A172 (cell line): Measurements from ENCODE around the gene LRRN2. TPM values are rescaled to one million over a fixed set of nuclear protein-coding genes. Genes with fewer than 3 reads are reported as not detected.
A peak's percentile ranks its signal among the peaks of the same experiment; 100 is the strongest.

Experiments
- DNase-seq: peaks from one replicate; pipeline ENCODE4 v3.0.0-alpha.2; 2015; ENCODE audit warnings: low spot score
- total RNA-seq: library from RNA; depleted of rRNA; stranded (reverse); fragments of >200 nt; shearing (Covaris generic); gene quantifications from 2 replicates; pipeline ENCODE4 v1.2.3, GENCODE V29; 2014; rRNA removed

The LRRN2 gene
- total RNA-seq, 1 experiment from 2014 or later = 2.3 TPM

DNA sequence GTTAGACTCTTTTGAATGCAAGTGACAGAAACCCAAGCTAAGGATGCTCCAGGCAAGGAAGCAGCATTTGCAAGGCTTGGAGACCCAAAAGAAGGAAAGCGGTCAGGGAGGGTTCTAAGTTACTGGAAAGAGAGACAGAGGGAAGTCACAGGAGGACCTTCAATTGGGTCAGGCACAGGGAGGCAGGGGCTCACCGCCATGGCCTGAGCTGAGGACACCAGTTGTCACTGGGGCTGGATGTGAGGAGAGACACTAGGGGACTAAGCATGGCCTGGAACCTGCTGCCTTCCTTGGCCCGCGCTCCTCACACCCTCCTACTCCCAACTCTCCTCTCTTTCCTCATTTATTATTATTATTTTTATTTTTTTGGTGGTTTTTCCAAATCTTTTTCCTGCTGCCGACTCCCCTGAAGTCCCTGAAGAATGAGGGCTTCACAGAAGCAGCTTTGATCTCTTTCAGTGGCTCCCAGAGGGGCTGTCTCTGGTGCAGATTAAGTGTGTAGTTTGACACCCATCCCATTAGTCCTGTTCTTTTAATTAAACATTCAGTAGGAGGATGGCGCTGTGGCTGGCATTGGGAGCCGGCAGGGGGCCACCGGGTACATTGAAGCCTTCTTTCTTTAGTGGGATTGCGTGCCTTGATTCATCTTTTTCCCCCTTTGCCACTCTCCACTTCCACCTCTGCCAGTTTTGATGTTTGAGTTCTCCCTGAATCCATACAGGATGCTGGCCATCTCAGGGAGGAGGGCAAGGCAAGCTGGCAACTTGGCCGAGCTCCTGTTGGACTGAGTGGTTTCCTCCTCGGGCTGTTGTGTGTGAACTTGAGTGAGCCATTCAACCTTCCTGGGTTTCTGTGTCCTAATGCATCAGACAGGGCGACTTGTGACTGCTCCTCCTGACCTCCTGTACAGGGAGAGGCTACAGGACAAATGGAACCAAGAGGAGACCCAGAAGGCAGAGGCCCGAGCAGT lies 110.0 kb downstream of the LRRN2 start:
- no peak for DNase-seq

DNA sequence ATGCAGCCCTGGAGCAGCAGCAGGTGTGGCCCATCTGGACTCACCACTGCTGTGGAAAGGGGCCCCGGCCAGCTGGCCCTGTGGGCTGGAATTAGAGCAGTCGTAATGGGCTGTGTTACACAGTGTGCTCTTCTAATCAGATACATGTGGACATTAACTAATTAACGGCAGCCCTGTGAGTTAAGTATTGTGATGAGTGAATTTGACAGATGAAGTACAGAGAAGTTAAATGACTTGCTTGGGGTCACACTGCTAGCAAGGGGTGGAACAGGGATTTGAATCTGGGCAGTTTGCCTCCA lies 110.7 kb downstream of the LRRN2 start:
- no peak for DNase-seq

DNA sequence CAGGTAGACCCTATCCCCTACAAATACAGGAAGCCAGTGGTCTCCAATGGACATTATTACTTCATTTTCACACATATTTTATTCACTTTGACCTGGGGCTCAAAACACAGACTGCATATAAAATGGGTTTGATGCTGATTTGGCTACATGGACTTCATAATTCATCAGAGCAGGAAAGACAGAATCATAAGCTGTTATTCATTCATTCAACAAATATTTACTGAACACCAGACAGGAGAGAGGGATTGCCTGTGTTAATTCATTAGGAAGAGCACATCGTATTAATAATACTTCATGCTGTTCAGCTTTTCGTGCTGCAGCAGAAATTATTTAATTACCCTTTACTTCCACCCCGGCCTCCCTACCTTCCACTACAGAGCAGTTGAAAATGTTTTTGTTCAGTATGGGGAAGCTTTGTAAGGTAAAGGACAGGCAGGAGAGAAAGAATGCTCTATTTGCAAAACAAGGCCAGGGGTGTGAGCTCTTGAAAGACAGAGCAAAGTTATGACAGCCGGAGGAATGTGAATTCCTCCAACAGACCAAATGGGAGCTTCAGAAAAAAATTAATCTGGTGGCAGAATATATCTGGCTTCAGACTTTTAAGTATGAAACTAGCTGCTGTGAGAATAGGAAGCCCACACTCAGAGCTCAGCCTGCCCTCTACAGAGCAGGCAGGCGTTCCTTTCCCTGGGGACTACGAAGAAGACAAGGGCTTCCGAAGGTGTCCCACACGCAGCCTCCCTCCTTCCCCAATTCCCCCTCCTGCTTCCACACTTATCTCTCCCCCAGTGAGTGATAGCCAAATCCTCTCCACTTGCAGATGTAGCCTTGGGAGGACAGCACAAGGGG lies 111.3 kb downstream of the LRRN2 start:
- no peak for DNase-seq

DNA sequence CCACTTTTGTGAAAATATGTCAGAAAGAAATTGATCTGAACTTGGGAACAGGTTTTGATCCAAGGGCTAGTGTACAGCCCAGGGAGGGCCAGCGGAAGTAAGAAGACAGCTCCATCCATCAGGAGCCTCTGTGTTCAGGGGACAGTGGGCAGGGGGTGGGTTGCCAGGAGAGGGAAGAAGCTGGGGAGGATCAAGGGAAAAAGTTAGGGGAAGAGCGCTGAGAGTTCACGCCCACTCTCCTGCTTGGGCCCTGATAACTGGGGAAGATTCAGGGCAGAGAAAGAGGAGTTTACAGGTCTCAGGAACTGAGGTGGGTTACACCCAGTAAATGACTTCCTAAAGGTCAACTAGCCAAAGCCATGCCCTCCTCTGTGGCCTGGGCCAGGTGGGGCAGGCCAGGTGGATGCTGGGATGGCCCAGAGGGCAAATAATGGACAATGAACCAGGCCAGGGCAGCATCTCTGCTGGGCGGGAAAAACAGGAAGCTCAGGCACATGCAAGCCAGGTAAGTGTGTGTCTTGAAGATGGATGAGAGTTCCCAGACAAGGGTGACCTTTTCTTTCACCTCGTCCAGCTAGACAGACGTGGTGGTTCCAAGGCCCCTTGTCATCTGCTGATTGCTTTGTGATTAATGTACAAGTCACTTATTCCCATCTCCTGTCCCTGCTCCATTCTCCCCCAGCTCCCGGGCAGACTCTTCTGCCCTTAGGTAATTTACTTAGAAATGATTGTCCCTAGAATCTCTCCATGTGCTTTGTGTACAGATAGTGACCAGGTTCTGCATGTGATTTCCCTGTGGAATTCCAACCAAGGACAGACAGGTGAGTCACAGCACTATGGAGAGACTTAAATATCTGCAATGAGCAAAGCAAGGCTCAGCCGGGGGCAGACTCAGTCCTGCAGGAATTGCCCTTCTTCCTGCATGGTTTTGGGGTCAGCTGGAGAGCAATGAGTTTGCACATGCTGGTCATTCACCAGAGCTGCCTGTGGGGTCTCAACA lies 112.3 kb downstream of the LRRN2 start:
- DNase-seq = peak; percentile 54

DNA sequence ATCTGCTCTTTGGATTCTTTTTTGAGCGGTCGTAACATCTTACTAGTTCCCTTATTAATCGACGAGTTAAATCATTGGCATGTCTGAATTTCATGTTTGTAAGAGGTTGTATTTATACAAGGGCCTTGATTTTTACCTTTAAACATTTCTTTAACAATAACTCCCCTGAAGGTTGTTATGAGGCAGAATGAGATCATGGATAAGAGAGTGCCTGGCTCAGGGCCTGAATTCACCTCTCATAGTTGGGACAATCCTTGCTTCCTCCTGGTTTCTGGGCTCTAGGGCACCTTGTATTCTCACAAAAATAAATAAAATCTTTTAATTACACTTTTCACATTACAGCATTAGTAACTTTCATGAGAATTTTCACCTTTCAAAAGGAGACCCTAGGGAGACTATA lies 113.9 kb downstream of the LRRN2 start:
- no peak for DNase-seq

DNA sequence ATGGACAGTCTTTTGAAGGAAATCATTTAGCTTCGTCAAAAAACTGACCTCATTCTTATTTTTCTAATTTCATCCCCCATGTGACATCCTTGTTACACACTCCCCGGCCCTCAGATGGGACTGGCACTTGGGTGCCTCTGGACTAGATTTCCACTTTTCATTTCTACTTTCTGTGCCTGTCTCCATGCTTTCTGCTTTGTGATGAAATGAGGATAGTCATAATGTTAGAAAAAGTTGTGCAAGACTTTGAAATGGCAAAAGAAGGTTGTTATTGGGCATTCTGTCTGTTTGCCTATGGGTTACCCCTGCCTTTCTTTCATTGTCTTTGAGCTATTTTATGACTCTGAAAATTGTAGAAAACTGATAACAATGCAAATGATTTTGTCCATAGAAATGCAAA lies 114.4 kb downstream of the LRRN2 start:
- DNase-seq = no peak

DNA sequence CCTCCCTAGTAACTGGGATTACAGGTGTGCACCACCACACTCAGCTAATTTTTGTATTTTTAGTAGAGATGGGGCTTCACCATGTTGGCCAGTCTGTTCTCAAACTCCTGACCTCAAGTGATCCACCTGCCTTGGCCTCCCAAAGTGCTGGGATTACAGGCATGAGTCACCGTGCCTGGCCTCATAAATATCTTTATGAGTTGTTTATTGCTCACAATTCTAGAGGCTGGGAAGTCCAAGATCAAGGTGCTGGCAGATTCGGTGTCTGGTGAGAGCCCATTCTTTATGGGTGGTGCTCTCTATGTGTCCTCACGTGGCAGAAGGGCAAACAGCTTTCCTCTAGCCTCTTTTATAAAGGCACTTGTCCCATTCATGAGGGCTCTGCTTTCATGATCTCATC lies 115.5 kb downstream of the LRRN2 start:
- peak; percentile 31 for DNase-seq

DNA sequence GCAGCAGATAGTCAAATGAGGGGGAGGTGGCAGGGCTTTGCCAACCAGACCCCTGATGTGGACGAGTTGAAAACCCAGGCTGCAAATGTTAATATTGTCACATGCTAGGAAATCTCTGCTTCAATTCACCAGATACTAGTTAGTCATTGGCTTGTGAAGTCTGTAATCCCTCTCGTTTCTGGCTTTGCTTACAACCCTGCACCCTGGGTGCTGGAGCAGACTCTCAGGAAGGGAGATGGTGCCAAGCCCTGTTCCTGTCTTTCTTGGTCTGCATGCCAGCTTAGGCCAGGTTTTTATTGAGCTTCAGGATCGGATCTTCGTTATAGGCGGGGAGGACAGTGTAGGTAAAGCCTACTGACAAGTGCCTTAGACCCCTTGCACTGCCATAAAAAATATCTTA lies 116.1 kb downstream of the LRRN2 start:
- DNase-seq = no peak

DNA sequence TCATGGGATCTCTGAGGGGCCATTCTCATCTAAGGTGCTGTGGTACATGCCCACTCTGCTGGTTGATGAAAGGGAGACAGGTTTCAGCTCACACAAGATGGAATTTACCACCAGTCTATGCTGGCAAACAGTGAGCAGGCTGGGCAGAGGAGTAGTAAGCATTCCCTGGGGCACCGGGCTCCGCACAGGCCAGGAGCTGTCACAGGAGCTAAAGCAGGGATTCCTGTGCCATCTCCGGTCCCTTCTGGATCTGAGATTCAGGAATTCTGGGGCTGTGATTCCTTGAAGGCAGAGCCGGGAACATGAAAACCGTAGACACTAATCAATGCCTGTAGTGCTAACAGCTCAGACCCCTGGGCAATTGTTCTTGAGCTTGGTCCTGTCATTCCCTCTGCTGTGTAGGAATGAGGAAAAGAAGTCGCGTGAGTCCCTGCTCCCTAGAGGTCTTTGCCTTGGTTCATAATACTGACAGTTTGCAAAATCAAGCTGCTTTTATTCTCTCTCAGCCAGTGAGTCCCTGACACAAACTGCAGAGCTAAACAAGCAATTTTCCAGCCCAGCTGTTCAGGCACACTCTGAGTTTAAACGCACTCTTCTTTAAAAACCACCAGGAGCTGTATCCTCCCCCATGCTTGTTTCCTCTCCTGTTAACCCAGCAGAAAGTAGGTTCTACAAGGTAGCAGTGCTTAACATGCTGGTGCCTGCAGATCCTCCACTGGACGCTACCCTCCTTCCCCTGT lies 116.8 kb downstream of the LRRN2 start:
- no peak for DNase-seq

Other genes starting within 250 kb of the LRRN2 start
- 2.0 and 2.5 TPM in 2 replicates for gene PIK3C2B, start 190.9 kb downstream of the LRRN2 start, total RNA-seq
- 16.9 and 50.8 TPM in 2 replicates for gene MDM4, start 169.3 kb downstream of the LRRN2 start, total RNA-seq
- gene NFASC, start 185.1 kb upstream of the LRRN2 start, total RNA-seq = 19.8 and 33.3 TPM in 2 replicates